Stimulated activated CD4-positive, alpha-beta T cell treated with anti-CD3 and anti-CD28 coated beads, Interleukin-4, amount 100 ng/mL, for 48 hours (primary cell): ENCODE results near the gene ASTN2.

Experiments
- DNase-seq, 2 donors: peaks; one replicate each; pipeline ENCODE4 v3.0.0-alpha.2; 2020; ENCODE audit warnings: low read depth in 2 of 2

The ASTN2 gene

DNA sequence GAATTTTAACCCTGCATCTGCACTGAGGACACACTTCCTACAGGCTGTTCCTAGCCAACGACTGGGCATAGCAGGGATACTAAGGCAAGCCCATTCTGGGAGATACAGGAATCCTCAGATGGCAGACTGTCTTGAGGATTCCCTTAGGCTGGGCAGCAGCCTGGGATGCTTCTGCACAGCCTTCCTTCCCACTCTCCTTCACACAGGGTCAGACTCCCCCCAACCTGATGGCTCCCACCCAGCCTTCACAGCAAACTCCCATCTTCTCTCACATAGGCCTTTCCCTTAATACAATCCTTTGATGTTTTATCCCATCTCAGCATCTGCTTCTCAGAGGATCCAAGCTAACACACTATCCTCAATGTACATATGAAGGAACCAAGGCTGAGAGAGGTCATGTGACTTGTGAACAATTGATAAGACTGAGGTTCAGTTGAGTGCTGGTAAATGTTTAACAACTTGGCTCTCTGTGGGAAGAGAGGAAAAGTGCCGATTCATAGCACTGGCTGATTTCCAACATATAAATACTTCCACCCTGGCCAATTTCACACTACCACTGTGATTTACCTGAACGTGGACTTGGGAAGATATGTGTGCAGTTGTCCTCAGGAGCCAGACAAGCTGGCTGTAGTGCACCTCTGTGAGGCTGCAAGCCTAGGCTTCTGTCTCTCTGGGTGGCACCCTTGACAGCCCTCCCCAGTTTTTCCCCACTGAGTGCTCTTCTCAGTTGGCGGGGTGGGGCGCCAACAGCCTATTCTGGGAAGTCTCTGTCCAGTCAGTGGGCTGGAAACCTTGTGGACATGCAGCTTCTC, 848.0 kb downstream of the ASTN2 start:
- DNase-seq, result no peak

DNA sequence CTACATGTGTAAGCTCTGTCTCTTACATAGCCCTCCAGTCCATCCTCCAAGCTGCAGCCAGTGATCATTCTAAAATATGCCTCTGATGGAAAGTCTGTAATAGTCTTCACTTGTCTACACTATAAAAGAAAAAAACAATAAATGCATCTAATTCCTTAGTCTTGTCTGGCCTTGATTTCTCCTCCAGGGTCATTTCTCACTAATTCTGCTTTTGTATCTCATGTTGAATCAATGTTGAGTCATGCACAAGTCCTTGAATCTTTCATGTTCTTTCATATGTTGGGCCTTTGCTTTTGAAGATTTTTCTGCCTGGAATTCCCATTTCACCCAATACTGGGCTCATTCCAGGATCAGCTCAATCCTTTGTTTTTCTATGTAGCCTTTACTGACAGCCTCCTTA, 848.9 kb downstream of the ASTN2 start:
- no peak for DNase-seq

DNA sequence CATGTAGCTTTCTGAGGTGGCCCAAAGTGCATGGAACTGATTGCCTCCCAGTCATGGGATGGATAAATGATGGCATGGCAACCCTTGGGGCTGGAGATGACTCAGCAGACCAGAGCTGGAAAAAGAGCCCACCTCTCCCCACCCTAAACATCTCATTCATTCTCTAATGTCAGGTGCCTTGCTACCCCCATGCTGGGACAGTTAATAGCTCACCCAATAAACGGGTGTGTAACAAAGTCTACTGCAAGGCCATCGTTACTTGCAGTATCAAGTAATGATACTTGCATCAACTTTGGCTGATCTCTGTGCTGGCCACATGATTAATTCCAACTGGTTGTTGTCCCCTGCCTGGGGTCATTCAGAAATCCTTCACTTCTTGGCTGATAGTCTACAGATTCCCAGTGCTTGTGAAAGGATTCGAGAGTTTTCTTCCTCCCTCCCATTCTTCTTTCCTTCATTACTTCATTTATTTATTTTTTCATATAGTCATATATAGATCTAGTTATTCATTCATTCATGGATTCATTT, 850.5 kb downstream of the ASTN2 start:
- DNase-seq, result no peak

- no peak for DNase-seq
Observed at GRCh38 chr9:116558818-116559540, 855.9 kb downstream of the ASTN2 start.

DNA sequence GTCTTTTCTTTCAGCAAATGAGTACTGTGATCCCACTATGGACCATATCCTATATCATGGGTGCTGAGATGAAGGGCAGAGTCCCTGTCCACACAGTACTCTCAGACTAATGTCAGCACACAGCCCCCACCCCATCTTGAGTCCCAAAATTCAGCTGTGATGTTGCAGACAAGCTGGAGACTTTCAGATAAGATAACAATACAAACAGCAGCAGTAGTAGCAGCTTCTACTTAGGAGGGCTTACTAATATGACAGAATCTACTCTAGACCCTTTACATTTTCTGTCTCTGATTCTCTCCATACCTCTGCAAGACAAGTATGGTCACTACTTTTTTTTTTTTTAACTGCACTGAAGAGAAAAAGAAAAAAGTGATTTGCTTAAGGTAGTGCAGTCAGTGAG, 856.8 kb downstream of the ASTN2 start:
- DNase-seq, result no peak

DNA sequence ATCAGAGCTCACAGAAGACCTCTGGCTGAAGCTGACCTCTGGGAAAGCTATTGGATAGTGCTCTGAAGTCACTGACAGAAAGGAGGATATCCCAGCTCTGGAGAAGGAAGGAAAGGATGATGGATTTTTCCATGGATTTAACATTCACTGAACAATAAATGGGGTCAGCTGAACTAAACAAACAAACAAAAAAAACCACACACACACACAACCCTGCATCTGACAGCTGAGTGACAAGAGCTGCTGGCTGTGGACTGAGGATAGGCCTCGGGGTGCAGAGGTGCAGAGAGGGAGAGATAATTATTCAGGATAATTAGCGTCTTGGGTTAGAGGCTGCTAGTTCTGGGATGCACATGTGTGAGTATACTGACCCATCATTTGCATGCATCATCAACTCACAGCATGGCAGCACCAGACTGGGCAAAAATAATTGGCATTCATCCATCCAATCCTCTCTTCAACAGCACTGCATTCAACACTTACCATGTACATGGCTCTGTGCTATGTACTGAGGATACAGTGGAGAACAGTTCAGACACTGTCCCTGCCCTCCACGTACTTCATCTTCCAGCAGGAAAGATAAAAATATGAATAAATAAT, 859.2 kb downstream of the ASTN2 start:
- no peak for DNase-seq

DNA sequence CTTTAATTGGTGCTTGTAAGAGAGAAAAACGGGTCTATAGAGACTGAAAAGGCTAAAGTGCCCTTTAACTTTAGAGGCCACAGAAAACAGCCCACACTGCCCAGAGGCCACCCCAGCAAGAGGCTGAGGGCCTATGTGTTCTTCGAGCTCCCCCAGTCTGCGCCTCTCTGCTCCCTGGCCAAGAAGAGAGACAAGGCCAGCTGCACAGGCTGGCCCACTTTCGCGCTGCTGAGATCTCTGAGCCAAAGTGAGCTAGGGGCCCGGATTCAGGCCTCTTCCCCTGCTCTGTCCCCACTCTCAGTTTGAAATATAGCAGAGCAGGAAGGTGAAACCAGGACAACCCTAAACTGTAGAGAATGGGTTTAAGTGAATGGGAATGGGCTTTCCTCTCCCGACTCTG, 859.7 kb downstream of the ASTN2 start:
- DNase-seq, result no peak

- DNase-seq, result no peak
Observed at GRCh38 chr9:116550696-116551436, 864.0 kb downstream of the ASTN2 start.

GRCh38 chr9:116549786-116550660, 864.8 kb downstream of the ASTN2 start:
- DNase-seq, result no peak

GRCh38 chr9:116549061-116549664, 865.7 kb downstream of the ASTN2 start:
- no peak for DNase-seq

GRCh38 chr9:116547729-116548426, 867.0 kb downstream of the ASTN2 start:
- no peak for DNase-seq

GRCh38 chr9:116546711-116547581, 867.9 kb downstream of the ASTN2 start:
- no peak for DNase-seq

DNA sequence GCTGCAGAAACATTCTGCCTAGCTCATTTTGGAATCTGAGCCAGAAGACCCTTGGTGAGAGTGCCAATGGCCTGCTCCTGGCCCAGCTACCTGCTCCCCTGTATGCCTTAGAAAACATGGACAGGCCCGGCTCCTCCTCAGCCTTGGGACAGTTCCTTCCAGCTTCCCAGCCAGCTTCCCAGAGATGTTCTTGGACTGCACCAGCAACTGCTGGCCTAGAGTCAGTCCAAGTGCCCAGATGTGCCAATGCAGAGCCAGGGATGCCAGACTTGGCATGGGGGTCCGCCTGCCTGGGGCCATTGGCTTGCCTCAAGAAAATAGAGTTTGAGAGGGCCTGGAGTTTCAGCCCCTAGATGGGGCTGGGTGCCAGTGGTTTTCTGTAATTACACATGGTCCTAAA, 870.0 kb downstream of the ASTN2 start:
- no peak for DNase-seq

GRCh38 chr9:116543731-116544400, 871.0 kb downstream of the ASTN2 start:
- DNase-seq, result no peak

- no peak for DNase-seq
Observed at GRCh38 chr9:116541402-116541801, 873.5 kb downstream of the ASTN2 start.

DNA sequence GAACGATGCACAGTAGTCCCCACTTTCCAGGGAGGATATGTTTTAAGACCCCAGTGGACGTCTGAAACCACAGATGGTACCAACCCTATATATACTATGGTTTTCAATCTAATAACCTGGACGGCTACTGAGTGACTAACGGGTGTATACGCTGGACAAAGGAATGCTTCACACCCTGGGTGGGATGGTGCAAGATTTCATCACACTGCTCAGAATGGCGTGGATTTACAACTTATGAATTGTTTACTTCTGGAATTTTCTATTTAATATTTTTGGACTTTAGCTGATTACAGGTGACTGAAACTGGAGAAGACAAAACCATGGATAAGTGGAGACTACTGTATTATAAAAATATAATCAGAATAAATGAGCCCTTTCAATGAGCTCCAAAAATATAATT, 875.3 kb downstream of the ASTN2 start:
- no peak for DNase-seq

DNA sequence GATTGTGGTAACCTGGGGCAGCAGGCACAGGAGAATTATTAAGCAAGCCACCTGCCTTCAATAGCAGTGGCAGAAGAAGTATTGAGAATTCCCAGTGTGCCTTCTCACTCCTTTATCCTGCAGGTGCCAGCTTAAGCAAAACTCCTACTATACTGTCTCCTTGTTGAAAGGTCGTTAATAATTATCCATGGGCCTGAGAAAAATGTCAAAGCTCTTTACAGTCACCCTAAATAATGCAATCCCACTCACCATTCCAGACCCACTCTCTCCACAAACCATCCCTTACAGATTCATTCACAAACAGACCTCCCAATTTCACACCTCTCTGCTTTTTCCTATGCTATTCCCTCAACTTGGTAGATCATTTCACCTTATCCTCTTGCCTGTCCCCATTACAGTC, 889.2 kb downstream of the ASTN2 start:
- no peak for DNase-seq

- no peak for DNase-seq
Observed at GRCh38 chr9:116524778-116525470, 889.9 kb downstream of the ASTN2 start.
